ENCODE results near the gene PORCN.
"Not testable (repeated sequence)": the region's sequence is repeated elsewhere in the genome, so short reads cannot be mapped to it uniquely, and the experiment has no call there.

The PORCN gene

GRCh38 chrX:48539345-48540027 lies 30.7 kb downstream of the PORCN start, which contains the start of gene TBC1D25:
TSS of gene TBC1D25 (plus strand) at chrX:48539714. CDS start at chrX:48539798, 84 bp downstream.
- H3K4me3 ChIP-seq (ENCODE audit: low read depth, low read length), result peak within 1 kb of the TSS; percentile 72
- TF ChIP-seq, protein P1, sequence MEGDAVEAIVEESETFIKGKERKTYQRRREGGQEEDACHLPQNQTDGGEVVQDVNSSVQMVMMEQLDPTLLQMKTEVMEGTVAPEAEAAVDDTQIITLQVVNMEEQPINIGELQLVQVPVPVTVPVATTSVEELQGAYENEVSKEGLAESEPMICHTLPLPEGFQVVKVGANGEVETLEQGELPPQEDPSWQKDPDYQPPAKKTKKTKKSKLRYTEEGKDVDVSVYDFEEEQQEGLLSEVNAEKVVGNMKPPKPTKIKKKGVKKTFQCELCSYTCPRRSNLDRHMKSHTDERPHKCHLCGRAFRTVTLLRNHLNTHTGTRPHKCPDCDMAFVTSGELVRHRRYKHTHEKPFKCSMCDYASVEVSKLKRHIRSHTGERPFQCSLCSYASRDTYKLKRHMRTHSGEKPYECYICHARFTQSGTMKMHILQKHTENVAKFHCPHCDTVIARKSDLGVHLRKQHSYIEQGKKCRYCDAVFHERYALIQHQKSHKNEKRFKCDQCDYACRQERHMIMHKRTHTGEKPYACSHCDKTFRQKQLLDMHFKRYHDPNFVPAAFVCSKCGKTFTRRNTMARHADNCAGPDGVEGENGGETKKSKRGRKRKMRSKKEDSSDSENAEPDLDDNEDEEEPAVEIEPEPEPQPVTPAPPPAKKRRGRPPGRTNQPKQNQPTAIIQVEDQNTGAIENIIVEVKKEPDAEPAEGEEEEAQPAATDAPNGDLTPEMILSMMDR (IDR thresholded peaks at IDR 0.05; ENCODE audit: low read depth, low read length, missing control alignments), result peak; percentile 49
- in situ Hi-C loops (cut with HindIII; ENCODE audit: low pct_ligation_motif_present, low sequenced_read_pairs), result no loop called here
- peak within 1 kb of the TSS; percentile 70 for H3K27ac ChIP-seq
- H3K36me3 ChIP-seq (replicated peaks), result no peaks in the 10 kb centered on the region
- DNase-seq, result peak; percentile 96
- no peaks in the 10 kb centered on the region for H3K27me3 ChIP-seq (replicated peaks)

- in situ Hi-C loops (cut with HindIII; ENCODE audit: low pct_ligation_motif_present, low sequenced_read_pairs), result no loop called here
- DNase-seq, result peak; percentile 12
- peak overlapping the region; percentile 72 for H3K4me3 ChIP-seq (ENCODE audit: low read depth, low read length)
Measured at GRCh38 chrX:48540028-48540375, 31.2 kb downstream of the PORCN start.

DNA sequence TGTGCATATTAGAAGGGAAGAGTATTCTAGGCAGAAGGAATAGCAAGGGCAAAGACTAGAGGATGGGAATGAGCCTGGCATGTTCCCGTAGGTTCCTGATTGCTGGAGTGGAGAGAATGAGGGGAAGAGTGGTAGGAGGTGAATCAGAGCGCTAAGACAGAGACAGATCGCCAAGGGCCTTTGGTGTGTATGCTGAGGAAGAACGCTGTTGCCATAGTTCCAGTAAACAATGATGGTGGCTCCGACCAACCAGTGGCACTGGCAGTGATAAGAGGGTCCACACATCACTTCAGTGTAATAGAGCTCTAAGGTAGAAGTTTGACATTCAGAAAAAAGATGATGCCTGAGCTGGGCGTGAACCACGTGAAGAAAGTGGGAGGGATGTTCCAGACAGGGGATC lies 31.7 kb downstream of the PORCN start:
- TF ChIP-seq, protein P1 (IDR thresholded peaks at IDR 0.05; ENCODE audit: low read depth, low read length, missing control alignments), result no peak
- H3K27ac ChIP-seq, result no peak overlapping the region
- H3K4me3 ChIP-seq (ENCODE audit: low read depth, low read length), result peak overlapping the region; percentile 72
- no peak for DNase-seq
- no peaks in the 10 kb centered on the region for H3K36me3 ChIP-seq (replicated peaks)
- in situ Hi-C loops (cut with HindIII; ENCODE audit: low pct_ligation_motif_present, low sequenced_read_pairs), result no loop called here
- no peaks in the 10 kb centered on the region for H3K27me3 ChIP-seq (replicated peaks)

More at GRCh38 chrX:48540028-48540375, 31.2 kb downstream of the PORCN start:
- TF ChIP-seq, protein P1 (IDR thresholded peaks at IDR 0.05; ENCODE audit: low read depth, low read length, missing control alignments), result no peak
- H3K27ac ChIP-seq, result peak overlapping the region; percentile 70
- no peaks in the 10 kb centered on the region for H3K36me3 ChIP-seq (replicated peaks)
- H3K27me3 ChIP-seq (replicated peaks), result no peaks in the 10 kb centered on the region

GRCh38 chrX:48541140-48541814 lies 32.5 kb downstream of the PORCN start:
- Histone ChIP-seq H3K27me3 (replicated peaks) (no peaks in the 10 kb centered on the region), H3K36me3 (replicated peaks) (no peaks in the 10 kb centered on the region), H3K4me3 (ENCODE audit: low read depth, low read length) (no peak overlapping the region), H3K27ac (no peak overlapping the region)
- DNase-seq, result no peak
- in situ Hi-C loops (cut with HindIII; ENCODE audit: low pct_ligation_motif_present, low sequenced_read_pairs), result no loop called here
- TF ChIP-seq, protein P1 (IDR thresholded peaks at IDR 0.05; ENCODE audit: low read depth, low read length, missing control alignments), result no peak

- no peak for DNase-seq
- TF ChIP-seq, protein P1 (IDR thresholded peaks at IDR 0.05; ENCODE audit: low read depth, low read length, missing control alignments), result no peak
- no peaks in the 10 kb centered on the region for H3K36me3 ChIP-seq (replicated peaks)
- no peak overlapping the region for H3K27ac ChIP-seq
- H3K27me3 ChIP-seq (replicated peaks), result no peaks in the 10 kb centered on the region
- no peak overlapping the region for H3K4me3 ChIP-seq (ENCODE audit: low read depth, low read length)
- in situ Hi-C loops (cut with HindIII; ENCODE audit: low pct_ligation_motif_present, low sequenced_read_pairs), result no loop called here
Measured at GRCh38 chrX:48548871-48549270, 40.1 kb downstream of the PORCN start.

- H3K4me3 ChIP-seq (ENCODE audit: low read depth, low read length); H3K36me3 ChIP-seq (replicated peaks); H3K27me3 ChIP-seq (replicated peaks); DNase-seq; in situ Hi-C loops (cut with HindIII; ENCODE audit: low pct_ligation_motif_present, low sequenced_read_pairs); H3K27ac ChIP-seq: not testable (repeated sequence)
Measured at GRCh38 chrX:48555731-48556325, 47.0 kb downstream of the PORCN start.

All from brain microvascular endothelial cell (primary cell).